Lung (tissue), 12 donors: ENCODE data around the gene DCAF12. TPM values are rescaled to one million over a fixed set of nuclear protein-coding genes. Genes with fewer than 3 reads are reported as not detected.

Source experiments
- ATAC-seq: fragments of 200-7000 bp; cut with Tn5 transposase; one replicate; pipeline ENCODE4 v1.9.1; 2020; ENCODE audit warnings: moderate number of reproducible peaks; ENCODE audit not compliant: insufficient read depth, low FRiP score
- DNase-seq, 3 donors: peaks; one replicate each; pipeline ENCODE4 v3.0.0-alpha.2; 2013 to 2017
- H3K27ac ChIP-seq, 2 donors: one replicate each; pipeline ENCODE4 v1.5.1; 2013; ENCODE audit warnings: mild to moderate bottlenecking in 2 of 2, moderate library complexity in 2 of 2, control low read depth in 1 of 2, inconsistent platforms in 1 of 2, low read depth in 1 of 2, low read length in 1 of 2
- H3K27me3 ChIP-seq, 3 donors: one replicate each; pipeline ENCODE4 v1.5.1; 2013; ENCODE audit warnings: low read length in 2 of 3; ENCODE audit not compliant: control insufficient read depth in 3 of 3, insufficient read depth in 3 of 3
- H3K36me3 ChIP-seq, 4 donors: one replicate each; pipeline ENCODE4 v1.5.1; 2013; ENCODE audit warnings: low read length in 4 of 4, mild to moderate bottlenecking in 1 of 4, moderate library complexity in 1 of 4; ENCODE audit not compliant: control insufficient read depth in 4 of 4, insufficient read depth in 4 of 4
- H3K4me1 ChIP-seq, 5 donors: one replicate each; pipeline ENCODE4 v1.5.1; 2013; ENCODE audit warnings: low read length in 5 of 5, mild to moderate bottlenecking in 2 of 5, moderate library complexity in 1 of 5; ENCODE audit not compliant: control insufficient read depth in 5 of 5, insufficient read depth in 5 of 5
- H3K4me3 ChIP-seq: one replicate; pipeline ENCODE4 v1.5.1; 2013; ENCODE audit warnings: mild to moderate bottlenecking, control low read depth, moderate library complexity
- H3K9ac ChIP-seq, 2 donors: one replicate each; pipeline ENCODE4 v1.5.1; 2013; ENCODE audit warnings: low read length in 2 of 2, control low read depth in 1 of 2; ENCODE audit not compliant: insufficient read depth in 1 of 2
- H3K9me3 ChIP-seq, 4 donors: one replicate each; pipeline ENCODE4 v1.5.1; 2013; ENCODE audit warnings: low read length in 3 of 4, mild to moderate bottlenecking in 1 of 4, moderate library complexity in 1 of 4; ENCODE audit not compliant: control insufficient read depth in 4 of 4, insufficient read depth in 3 of 4
- WGBS, 2 donors: extraction: QIAGEN DNeasy Blood & Tissue Kit; methylation state at CpG; one replicate each; pipeline ENCODE4 v1.1.7; 2013; 5-methylcytosine and 5-hydroxymethylcytosine counted together
- polyA plus RNA-seq, 2 donors: library from polyadenylated mRNA; stranded (reverse); fragments of 200-250 nt; gene quantifications; one replicate each; pipeline ENCODE4 v1.2.1, GENCODE V29; 2013
- total RNA-seq, 2 donors: library from RNA; depleted of rRNA in 1 of 2; stranded (reverse); fragments of >200 nt in 1 of 2; gene quantifications; one replicate each; pipeline ENCODE4 v1.2.1, GENCODE V29; 2014 to 2021
- TF ChIP-seq, protein P1 (sequence below): IDR thresholded peaks from 2 replicates; pipeline ENCODE4 v1.5.1; 2012; ENCODE audit warnings: mild to moderate bottlenecking; ENCODE audit errors: control extremely low read depth, extremely low read depth
- donor health status: control.
- donor health status: control.
- donor health status: Bipolar disorder and iron deficiency.
- donor health status: healthy.
- donor health status: DM: yes; HTN: yes; CAD: no.

The DCAF12 gene
- total and polyA plus RNA-seq, 4 donors: 14.1 to 53.1 (median 29.8) TPM

DNA sequence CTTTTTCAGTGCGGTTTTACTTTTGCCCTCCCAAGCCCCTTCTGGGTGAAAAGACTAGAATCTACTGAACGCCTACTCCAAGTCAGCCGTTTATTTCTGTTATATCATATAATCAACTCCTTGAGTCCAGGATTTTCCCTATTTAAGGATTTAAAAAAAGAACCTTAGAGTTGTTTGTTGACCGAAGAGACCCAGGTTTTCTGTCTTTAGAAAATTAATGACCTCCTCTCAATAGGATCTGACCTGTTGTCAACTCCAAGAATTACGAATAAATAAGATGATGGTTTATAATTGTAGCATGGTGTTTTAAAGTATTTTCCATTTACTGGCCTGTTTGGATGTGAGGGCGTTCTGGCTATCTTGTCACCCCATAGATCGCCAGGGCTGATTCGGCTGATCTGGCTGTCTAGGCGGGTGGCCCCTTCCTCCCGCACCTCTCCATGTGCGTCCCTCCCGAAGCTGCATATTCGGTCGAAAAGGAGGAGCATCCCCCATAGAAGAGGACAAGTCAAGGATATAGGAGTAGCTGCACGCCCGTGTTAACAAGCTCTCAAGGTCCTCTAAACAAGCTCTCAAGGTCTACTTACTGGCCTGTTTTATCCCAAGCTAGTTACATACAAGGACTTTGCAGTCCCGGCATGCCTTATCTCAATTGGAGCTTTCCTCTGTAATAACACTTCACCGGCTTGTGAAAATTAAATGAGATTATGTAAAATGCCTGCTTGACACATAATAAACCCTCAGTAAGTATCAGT lies 76.7 kb downstream of the DCAF12 start:
- no peaks in the 10 kb centered on the region for H3K36me3 ChIP-seq
- WGBS, 2 donors: 42 to 57% methylated on average over 18 of the region's 18 CpGs
- DNase-seq: peak; percentile 15 to 31 (median 28)
- peaks cover 0 to 24% (median 10%) of the 10 kb centered on the region in 5 donors for H3K4me1 ChIP-seq
- H3K27ac ChIP-seq: peak overlapping the region; percentile 47 to 90
- no peak overlapping the region for H3K4me3 ChIP-seq
- ATAC-seq: no peak
- no peaks in the 10 kb centered on the region for H3K9me3 ChIP-seq
- TF ChIP-seq, protein P1, sequence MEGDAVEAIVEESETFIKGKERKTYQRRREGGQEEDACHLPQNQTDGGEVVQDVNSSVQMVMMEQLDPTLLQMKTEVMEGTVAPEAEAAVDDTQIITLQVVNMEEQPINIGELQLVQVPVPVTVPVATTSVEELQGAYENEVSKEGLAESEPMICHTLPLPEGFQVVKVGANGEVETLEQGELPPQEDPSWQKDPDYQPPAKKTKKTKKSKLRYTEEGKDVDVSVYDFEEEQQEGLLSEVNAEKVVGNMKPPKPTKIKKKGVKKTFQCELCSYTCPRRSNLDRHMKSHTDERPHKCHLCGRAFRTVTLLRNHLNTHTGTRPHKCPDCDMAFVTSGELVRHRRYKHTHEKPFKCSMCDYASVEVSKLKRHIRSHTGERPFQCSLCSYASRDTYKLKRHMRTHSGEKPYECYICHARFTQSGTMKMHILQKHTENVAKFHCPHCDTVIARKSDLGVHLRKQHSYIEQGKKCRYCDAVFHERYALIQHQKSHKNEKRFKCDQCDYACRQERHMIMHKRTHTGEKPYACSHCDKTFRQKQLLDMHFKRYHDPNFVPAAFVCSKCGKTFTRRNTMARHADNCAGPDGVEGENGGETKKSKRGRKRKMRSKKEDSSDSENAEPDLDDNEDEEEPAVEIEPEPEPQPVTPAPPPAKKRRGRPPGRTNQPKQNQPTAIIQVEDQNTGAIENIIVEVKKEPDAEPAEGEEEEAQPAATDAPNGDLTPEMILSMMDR: no peak
- no peaks in the 10 kb centered on the region for H3K27me3 ChIP-seq
- H3K9ac ChIP-seq: peak overlapping the region; percentile 29 to 79

GRCh38 chr9:34048727-34049629 lies 77.5 kb downstream of the DCAF12 start, which contains the start of gene UBAP2:
Gene UBAP2 (minus strand): TSS chr9:34048887. CDS start chr9:34017148, 31,739 bp downstream.
- WGBS, 2 donors: 0% methylated on average over 70 of the region's 70 CpGs
- peak; percentile 92 for ATAC-seq
- Histone ChIP-seq H3K9ac (peak within 1 kb of the TSS; percentile 91 to 94), H3K27me3 (no peaks in the 10 kb centered on the region), H3K27ac (peak within 1 kb of the TSS; percentile 90 to 94), H3K36me3 (no peaks in the 10 kb centered on the region), H3K4me3 (peak within 1 kb of the TSS; percentile 63), H3K9me3 (no peaks in the 10 kb centered on the region), H3K4me1 (peaks cover 0 to 24% (median 10%) of the 10 kb centered on the region in 5 donors)
- DNase-seq: peak; percentile 98 to 99 (median 99)
- TF ChIP-seq, protein P1: no peak

GRCh38 chr9:34047864-34048726 lies 78.4 kb downstream of the DCAF12 start:
- TF ChIP-seq, protein P1: no peak

More at GRCh38 chr9:34047864-34048726, 78.4 kb downstream of the DCAF12 start:
- H3K36me3 ChIP-seq: no peaks in the 10 kb centered on the region
- peak overlapping the region; percentile 63 for H3K4me3 ChIP-seq
- H3K27me3 ChIP-seq: no peaks in the 10 kb centered on the region
- WGBS, 2 donors: 1% methylated on average over 29 of the region's 29 CpGs
- H3K4me1 ChIP-seq: peaks cover 0 to 24% (median 10%) of the 10 kb centered on the region in 5 donors
- H3K27ac ChIP-seq: peak overlapping the region; percentile 90 to 94
- ATAC-seq (peak; percentile 10), DNase-seq (peak; percentile 15 to 38 (median 24))
- no peaks in the 10 kb centered on the region for H3K9me3 ChIP-seq
- peak overlapping the region; percentile 91 to 94 for H3K9ac ChIP-seq
